Measurements from ENCODE around the gene DCXR. TPM values are rescaled to one million over a fixed set of nuclear protein-coding genes. Genes with fewer than 3 reads are reported as not detected.

Gene DCXR
- total and polyA plus RNA-seq, 2 donors (not counting 3 experiments of a cell fraction or from before 2014, with no cell fraction given), result 93.0 to 178 TPM

- no peak for FAIRE-seq
- Histone ChIP-seq H3K27ac (ENCODE audit: insufficient read depth, low read depth, low read length) (no peak overlapping the region), H3K4me1 (ENCODE audit: control insufficient read depth, extremely low read depth, insufficient read depth, low read length) (peaks cover 12% of the 10 kb centered on the region), H4K20me1 (replicated peaks; ENCODE audit: control insufficient read depth, extremely low read depth, insufficient read depth, low read length) (no peaks in the 10 kb centered on the region), H3K9me1 (replicated peaks; ENCODE audit: control insufficient read depth, extremely low read depth, insufficient read depth, low read length) (no peaks in the 10 kb centered on the region), H3K9ac (replicated peaks; ENCODE audit: extremely low read depth, insufficient read depth, low read length) (no peak overlapping the region), H3K4me2 (ENCODE audit: insufficient read depth, low read length) (no peak overlapping the region), H3K36me3 (ENCODE audit: control insufficient read depth in 2 of 2, extremely low read depth in 1 of 2, insufficient read depth in 2 of 2, low read length in 2 of 2) (no peaks in the 10 kb centered on the region), H3K4me3 (replicated peaks in 1 of 3; ENCODE audit: insufficient read depth in 1 of 3, low read depth in 1 of 3, low read length in 3 of 3) (no peak overlapping the region), H3K79me2 (ENCODE audit: control insufficient read depth, insufficient read depth, low read length) (peaks cover 5% of the 10 kb centered on the region), H2AFZ (ENCODE audit: low read depth, low read length) (no peak overlapping the region), H3K9me3 (replicated peaks; ENCODE audit: control insufficient read depth, insufficient read depth, low read length) (no peaks in the 10 kb centered on the region), H3K27me3 (ENCODE audit: control insufficient read depth in 2 of 2, insufficient read depth in 2 of 2, low read length in 2 of 2) (no peaks in the 10 kb centered on the region)
- no peak for TF ChIP-seq FOS (IDR thresholded peaks at IDR 0.05; ENCODE audit: borderline replicate concordance, insufficient read depth, low read length)
- TF ChIP-seq EZH2 (IDR thresholded peaks at IDR 0.05; ENCODE audit: borderline replicate concordance, low read depth, low read length, severe bottlenecking), result no peak
- TF ChIP-seq POLR2AphosphoS5 (IDR thresholded peaks at IDR 0.05; ENCODE audit: insufficient read depth, low read depth, low read length), result no peak
- no peak for TF ChIP-seq MAX (IDR thresholded peaks at IDR 0.05; ENCODE audit: insufficient read depth, insufficient read length)
- TF ChIP-seq JUN (IDR thresholded peaks at IDR 0.05; ENCODE audit: borderline replicate concordance, insufficient read depth, insufficient read length, low read depth), result no peak
- no peak for TF ChIP-seq CTCF (IDR thresholded peaks at IDR 0.05; ENCODE audit: extremely low read depth in 1 of 2, insufficient read depth in 1 of 2, low read depth in 1 of 2, low read length in 2 of 2)
- DNase-seq (ENCODE audit: low read depth, low spot score), result no peak
- intact Hi-C loops (cut with micrococcal nuclease), result loop anchor here (10.0 kb wide), 1 partner anchor 189 kb away; the partner anchor contains the start of gene CCDC57
- BruUV-seq (replicated peaks), result no TSS peak
- CTCF ChIA-PET, result interaction anchor here (1.2 kb wide), 1 partner anchor 12 kb away, joined by 3 read pairs; the partner anchor contains the start of gene DCXR
- POLR2A ChIA-PET, result no interaction called here
- dilution Hi-C loops (cut with MboI; ENCODE audit: extremely low pct_ligation_motif_present, low sequenced_read_pairs), result no loop called here
Measured at GRCh38 chr17:82025401-82026107, 11.9 kb downstream of the DCXR start.

All from endothelial cell of umbilical vein (primary cell).